ENCODE results near the gene C19orf47.

Gene C19orf47

DNA sequence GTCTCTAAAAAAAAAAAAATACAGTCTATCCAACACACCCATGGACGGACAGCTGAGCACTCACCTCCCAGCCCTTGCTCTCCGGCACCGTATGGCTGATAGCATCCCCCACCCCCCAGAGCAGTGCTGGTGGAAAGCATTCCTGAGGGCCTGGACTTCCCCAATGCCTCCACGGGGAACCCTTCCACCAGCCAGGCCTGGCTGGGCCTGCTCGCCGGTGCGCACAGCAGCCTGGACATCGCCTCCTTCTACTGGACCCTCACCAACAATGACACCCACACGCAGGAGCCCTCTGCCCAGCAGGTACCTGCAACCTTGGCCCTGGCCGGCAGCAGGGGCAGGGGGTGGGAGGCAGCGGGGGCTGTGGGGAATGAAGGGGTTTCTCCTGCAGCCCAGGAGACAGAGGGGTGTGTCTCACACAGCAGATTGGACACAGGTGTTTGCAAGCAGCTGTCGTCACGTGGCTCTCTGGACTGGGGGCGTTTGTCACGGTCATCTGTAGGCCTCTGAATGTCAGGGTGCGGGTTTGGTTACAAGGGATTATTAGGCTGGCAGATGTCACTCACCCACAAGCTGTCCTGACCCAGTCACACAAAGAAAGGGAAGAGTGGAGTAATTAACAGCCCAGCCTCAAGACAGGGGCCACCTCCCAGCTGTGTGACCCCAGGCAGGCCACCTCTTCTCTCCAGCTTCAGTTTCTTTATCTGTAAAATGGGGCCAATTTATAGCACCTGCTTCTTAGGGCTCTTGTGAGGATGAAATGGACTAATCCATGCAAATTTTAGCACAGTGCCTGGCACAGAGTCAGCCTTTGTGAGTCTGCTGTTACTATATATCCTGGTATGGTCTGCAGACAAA, 19.6 kb upstream of the C19orf47 start:
- Histone ChIP-seq H3K4me1 (ENCODE audit: low read length) (no peaks in the 10 kb centered on the region), H3K9ac (ENCODE audit: low read length) (no peak overlapping the region)

DNA sequence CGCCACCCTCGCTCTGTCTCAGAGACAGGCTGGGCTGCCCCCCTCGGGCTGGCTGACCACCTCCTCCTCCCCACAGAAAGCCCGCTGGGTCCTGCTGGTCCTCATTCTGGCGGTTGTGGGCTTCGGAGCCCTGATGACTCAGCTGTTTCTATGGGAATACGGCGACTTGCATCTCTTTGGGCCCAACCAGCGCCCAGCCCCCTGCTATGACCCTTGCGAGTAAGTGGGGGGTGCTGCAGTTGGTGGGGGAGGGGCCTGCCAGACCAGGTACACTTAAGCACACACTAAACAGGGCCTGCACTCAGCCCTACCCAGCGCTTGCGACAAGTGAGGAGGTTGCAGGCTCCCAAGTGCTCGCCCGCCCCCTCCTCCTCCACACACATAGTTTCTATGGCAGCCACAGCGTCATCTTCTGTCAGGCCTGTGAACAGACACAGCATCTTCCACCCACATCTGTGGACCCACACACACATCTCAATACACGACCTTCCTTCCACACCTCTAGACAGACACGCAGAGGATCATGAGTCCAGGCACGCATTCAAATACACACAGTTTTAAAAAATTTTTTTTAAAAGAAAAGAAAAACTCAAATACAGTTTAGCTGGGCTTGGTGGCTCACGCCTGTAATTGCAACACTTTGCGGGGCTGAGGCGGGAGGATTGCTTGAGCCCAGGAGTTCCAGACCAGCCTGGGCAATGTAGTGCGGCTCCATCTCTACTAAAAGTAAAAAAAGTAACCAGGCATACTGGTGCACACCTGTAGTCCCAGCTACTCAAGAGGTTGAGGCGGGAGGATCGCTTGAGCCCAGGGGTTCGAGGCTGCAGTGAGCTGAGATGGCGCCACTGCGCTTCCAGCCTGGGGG, 18.7 kb upstream of the C19orf47 start:
- Histone ChIP-seq H2AFZ (ENCODE audit: low read depth, low read length) (no peak overlapping the region), H3K27ac (ENCODE audit: low read length) (no peak overlapping the region), H3K27me3 (ENCODE audit: low read depth, low read length) (peaks cover 11% of the 10 kb centered on the region), H3K4me2 (ENCODE audit: low read length) (no peak overlapping the region), H4K20me1 (ENCODE audit: insufficient read depth, low read length) (peaks cover 4% of the 10 kb centered on the region; the same call in 1 of the 2 replicates), H3K4me3 (ENCODE audit: low read length) (no peak overlapping the region), H3K36me3 (replicated peaks; ENCODE audit: low read depth, low read length) (no peaks in the 10 kb centered on the region), H3K79me2 (ENCODE audit: low read length) (no peaks in the 10 kb centered on the region), H3K4me1 (ENCODE audit: low read length) (no peaks in the 10 kb centered on the region), H3K9me3 (ENCODE audit: insufficient read depth, low read length) (no peaks in the 10 kb centered on the region), H3K9ac (ENCODE audit: low read length) (no peak overlapping the region)
- TF ChIP-seq EZH2phosphoT487 (IDR thresholded peaks at IDR 0.05; ENCODE audit: low read depth), result no peak
- TF ChIP-seq, protein P1, sequence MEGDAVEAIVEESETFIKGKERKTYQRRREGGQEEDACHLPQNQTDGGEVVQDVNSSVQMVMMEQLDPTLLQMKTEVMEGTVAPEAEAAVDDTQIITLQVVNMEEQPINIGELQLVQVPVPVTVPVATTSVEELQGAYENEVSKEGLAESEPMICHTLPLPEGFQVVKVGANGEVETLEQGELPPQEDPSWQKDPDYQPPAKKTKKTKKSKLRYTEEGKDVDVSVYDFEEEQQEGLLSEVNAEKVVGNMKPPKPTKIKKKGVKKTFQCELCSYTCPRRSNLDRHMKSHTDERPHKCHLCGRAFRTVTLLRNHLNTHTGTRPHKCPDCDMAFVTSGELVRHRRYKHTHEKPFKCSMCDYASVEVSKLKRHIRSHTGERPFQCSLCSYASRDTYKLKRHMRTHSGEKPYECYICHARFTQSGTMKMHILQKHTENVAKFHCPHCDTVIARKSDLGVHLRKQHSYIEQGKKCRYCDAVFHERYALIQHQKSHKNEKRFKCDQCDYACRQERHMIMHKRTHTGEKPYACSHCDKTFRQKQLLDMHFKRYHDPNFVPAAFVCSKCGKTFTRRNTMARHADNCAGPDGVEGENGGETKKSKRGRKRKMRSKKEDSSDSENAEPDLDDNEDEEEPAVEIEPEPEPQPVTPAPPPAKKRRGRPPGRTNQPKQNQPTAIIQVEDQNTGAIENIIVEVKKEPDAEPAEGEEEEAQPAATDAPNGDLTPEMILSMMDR (IDR thresholded peaks at IDR 0.05; ENCODE audit: low read depth, low read length), result no peak

More for the DNA sequence above, 19.6 kb upstream of the C19orf47 start:
- H3K4me2 ChIP-seq (ENCODE audit: low read length), result no peak overlapping the region
- no peaks in the 10 kb centered on the region for H3K9me3 ChIP-seq (ENCODE audit: insufficient read depth, low read length)
- no peak for TF ChIP-seq EZH2phosphoT487 (IDR thresholded peaks at IDR 0.05; ENCODE audit: low read depth)
- TF ChIP-seq, protein P1 (IDR thresholded peaks at IDR 0.05; ENCODE audit: low read depth, low read length), result no peak
- H3K79me2 ChIP-seq (ENCODE audit: low read length), result no peaks in the 10 kb centered on the region
- H3K27ac ChIP-seq (ENCODE audit: low read length), result no peak overlapping the region
- H4K20me1 ChIP-seq (ENCODE audit: insufficient read depth, low read length), result peaks cover 4% of the 10 kb centered on the region; the same call in 1 of the 2 replicates
- H3K27me3 ChIP-seq (ENCODE audit: low read depth, low read length), result peaks cover 4% of the 10 kb centered on the region; the same call in 1 of the 2 replicates
- no peaks in the 10 kb centered on the region for H3K36me3 ChIP-seq (replicated peaks; ENCODE audit: low read depth, low read length)
- H2AFZ ChIP-seq (ENCODE audit: low read depth, low read length), result no peak overlapping the region
- H3K4me3 ChIP-seq (ENCODE audit: low read length), result no peak overlapping the region

DNA sequence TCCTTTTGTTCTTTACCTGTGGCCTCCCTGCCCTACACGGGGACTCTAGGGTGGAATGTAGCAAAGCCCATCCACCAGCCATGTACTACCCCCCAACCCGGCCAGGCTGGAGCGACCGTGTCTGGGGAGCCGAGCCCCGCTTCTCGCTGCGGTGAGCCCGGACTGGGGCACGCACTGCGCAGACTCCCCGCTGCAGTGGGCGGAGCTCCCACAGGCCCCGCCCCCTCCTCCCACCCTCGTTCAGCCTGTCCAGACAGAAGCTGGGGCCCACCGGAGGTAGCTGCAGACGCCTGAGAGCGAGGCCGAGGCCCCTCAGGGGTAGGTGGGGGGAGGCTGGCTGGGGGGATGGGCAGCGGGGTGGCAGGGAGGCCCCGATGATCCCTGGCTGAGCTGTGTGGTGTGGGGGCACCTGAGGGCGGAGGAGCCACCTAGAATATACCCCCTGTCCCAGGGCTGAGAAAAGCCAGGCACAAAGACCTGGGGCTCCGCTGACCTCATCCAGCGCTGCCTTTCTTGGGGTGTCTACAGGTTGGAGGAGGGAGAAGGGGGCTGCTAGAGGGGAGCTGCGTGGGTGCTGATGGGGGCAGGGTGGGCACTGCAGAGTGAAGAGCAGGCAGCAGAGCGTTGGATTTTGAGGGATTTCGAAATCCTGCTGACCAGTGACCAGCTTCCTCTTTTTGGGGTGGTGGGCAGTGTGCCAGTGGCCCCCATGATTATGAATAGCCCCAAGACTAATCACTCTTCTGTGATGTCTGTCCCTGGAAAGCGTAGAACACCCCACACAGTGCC, 17.6 kb upstream of the C19orf47 start:
- Histone ChIP-seq H3K79me2 (ENCODE audit: low read length) (no peaks in the 10 kb centered on the region), H4K20me1 (ENCODE audit: insufficient read depth, low read length) (peaks cover 3% of the 10 kb centered on the region; the same call in 1 of the 2 replicates), H3K27ac (ENCODE audit: low read length) (no peak overlapping the region), H3K4me1 (ENCODE audit: low read length) (no peaks in the 10 kb centered on the region), H3K4me2 (ENCODE audit: low read length) (no peak overlapping the region), H2AFZ (ENCODE audit: low read depth, low read length) (no peak overlapping the region), H3K4me3 (ENCODE audit: low read length) (no peak overlapping the region), H3K36me3 (replicated peaks; ENCODE audit: low read depth, low read length) (no peaks in the 10 kb centered on the region), H3K9me3 (ENCODE audit: insufficient read depth, low read length) (no peaks in the 10 kb centered on the region), H3K9ac (ENCODE audit: low read length) (no peak overlapping the region), H3K27me3 (ENCODE audit: low read depth, low read length) (peaks cover 17% of the 10 kb centered on the region)
- no peak for TF ChIP-seq EZH2phosphoT487 (IDR thresholded peaks at IDR 0.05; ENCODE audit: low read depth)
- TF ChIP-seq, protein P1 (IDR thresholded peaks at IDR 0.05; ENCODE audit: low read depth, low read length), result no peak
